GM23248 (cell line): Measurements from ENCODE around the gene SLC25A33. TPM values are rescaled to one million over a fixed set of nuclear protein-coding genes. Genes with fewer than 3 reads are reported as not detected.

Experiments
- DNase-seq: peaks from one replicate; pipeline ENCODE4 v3.0.0-alpha.2; 2015
- H2AFZ ChIP-seq: fragments of 200-600 bp; sonication (generic); 2 replicates; pipeline ENCODE4 v1.6.1; 2016; ENCODE audit warnings: antibody characterized with exemption
- H3F3A ChIP-seq: fragments of 200-600 bp; sonication (generic); 2 replicates; pipeline ENCODE4 v1.6.1; 2016; ENCODE audit warnings: mild to moderate bottlenecking, antibody characterized with exemption, mixed run types; ENCODE audit not compliant: insufficient read depth
- H3K27ac ChIP-seq: fragments of 200-600 bp; sonication (generic); 2 replicates; pipeline ENCODE4 v1.5.1; 2016; ENCODE audit warnings: mild to moderate bottlenecking
- H3K27me3 ChIP-seq: fragments of 200-600 bp; sonication (generic); replicated peaks from 2 replicates; pipeline ENCODE4 v1.6.1; 2016; ENCODE audit warnings: mild to moderate bottlenecking; ENCODE audit not compliant: insufficient read depth
- H3K36me3 ChIP-seq: fragments of 200-600 bp; sonication (generic); 2 replicates; pipeline ENCODE4 v1.6.1; 2016; ENCODE audit warnings: low read depth, mild to moderate bottlenecking
- H3K4me1 ChIP-seq: fragments of 200-600 bp; sonication (generic); 2 replicates; pipeline ENCODE4 v1.6.1; 2016; ENCODE audit warnings: mild to moderate bottlenecking; ENCODE audit not compliant: insufficient read depth
- H3K4me2 ChIP-seq: fragments of 200-600 bp; sonication (generic); one replicate; pipeline ENCODE4 v1.6.1; 2016; ENCODE audit warnings: mild to moderate bottlenecking; ENCODE audit not compliant: unreplicated experiment
- H3K4me3 ChIP-seq: fragments of 200-600 bp; sonication (generic); 2 replicates; pipeline ENCODE4 v1.5.1; 2016; ENCODE audit warnings: mild to moderate bottlenecking
- H3K79me2 ChIP-seq: fragments of 200-600 bp; sonication (generic); 2 replicates; pipeline ENCODE4 v1.6.1; 2016; ENCODE audit warnings: mild to moderate bottlenecking; ENCODE audit not compliant: insufficient read depth
- H3K9ac ChIP-seq: fragments of 200-600 bp; sonication (generic); 2 replicates; pipeline ENCODE4 v1.6.1; 2016; ENCODE audit warnings: mild to moderate bottlenecking
- H3K9me2 ChIP-seq: fragments of 200-600 bp; sonication (generic); 2 replicates; pipeline ENCODE4 v1.6.1; 2016; ENCODE audit warnings: mixed run types, mild to moderate bottlenecking, moderate library complexity; ENCODE audit not compliant: insufficient read depth
- H3K9me3 ChIP-seq: fragments of 200-600 bp; sonication (generic); one replicate; pipeline ENCODE4 v1.6.1; 2017; ENCODE audit warnings: low read depth
- H4K20me1 ChIP-seq: fragments of 200-600 bp; sonication (generic); 2 replicates; pipeline ENCODE4 v1.6.0; 2016; ENCODE audit not compliant: insufficient read depth
- EZH2 ChIP-seq: fragments of 200-600 bp; sonication (generic); IDR thresholded peaks from 2 replicates; pipeline ENCODE4 v1.6.1; 2018; ENCODE audit warnings: antibody characterized with exemption, mild to moderate bottlenecking; ENCODE audit not compliant: insufficient read depth, poor library complexity, severe bottlenecking
- EZH2phosphoT487 ChIP-seq: fragments of 200-600 bp; sonication (generic); IDR thresholded peaks from 2 replicates; pipeline ENCODE4 v1.6.1; 2018; ENCODE audit warnings: antibody characterized with exemption, moderate library complexity, mild to moderate bottlenecking, low read depth; ENCODE audit not compliant: insufficient read depth
- WGBS, 2 experiments: methylation state at CpG; one replicate each; pipeline ENCODE4 v1.1.6; 2015 to 2017; ENCODE audit warnings: low lambda C conversion rate in 2 of 2, low coverage in 1 of 2; ENCODE audit errors: missing lambda C conversion rate in 2 of 2; 5-methylcytosine and 5-hydroxymethylcytosine counted together
- in situ Hi-C: fragments of 300-500 bp; cut with MboI; formaldehyde crosslinking; loops from 2 replicates; pipeline ENCODE4 v1.15.0; 2020
- polyA plus RNA-seq: library from polyadenylated mRNA; unstranded; fragments of >200 nt; fragmentation: Nextera tagmentation; extraction: Ambion mirVana; gene quantifications from 2 replicates; pipeline ENCODE4 v1.2.1, GENCODE V29; 2016
- total RNA-seq: library from RNA; depleted of rRNA; stranded (reverse); fragments of >200 nt; shearing (Covaris generic); gene quantifications from 2 replicates; pipeline ENCODE4 v1.2.3, GENCODE V29; 2014; rRNA removed

Gene SLC25A33
- total and polyA plus RNA-seq, 2 experiments from 2014 or later = 4.2 to 5.8 TPM

GRCh38 chr1:9633493-9633892 is 94.2 kb downstream of the SLC25A33 start:
- H4K20me1 ChIP-seq = no peaks in the 10 kb centered on the region
- no peaks in the 10 kb centered on the region for H3K36me3 ChIP-seq
- no peak overlapping the region for H3K27ac ChIP-seq
- H3K4me1 ChIP-seq = no peaks in the 10 kb centered on the region
- H3K4me2 ChIP-seq = no peak overlapping the region
- DNase-seq = no peak
- in situ Hi-C loops = loop anchor here (10.0 kb wide), 1 partner anchor 231 kb away; no protein-coding TSS in a partner anchor
- H3K79me2 ChIP-seq = no peaks in the 10 kb centered on the region
- TF ChIP-seq EZH2phosphoT487 (no peak), EZH2 (no peak)
- H3F3A ChIP-seq = no peaks in the 10 kb centered on the region
- H3K27me3 ChIP-seq = no peaks in the 10 kb centered on the region
- no peaks in the 10 kb centered on the region for H3K9me2 ChIP-seq
- no peaks in the 10 kb centered on the region for H3K9me3 ChIP-seq
- no peak overlapping the region for H2AFZ ChIP-seq
- 76 to 79% methylated on average over 6 of the region's 6 CpGs for WGBS, 2 experiments
- H3K9ac ChIP-seq = no peak overlapping the region
- no peak overlapping the region for H3K4me3 ChIP-seq

GRCh38 chr1:9634582-9634981 is 95.3 kb downstream of the SLC25A33 start:
- Histone ChIP-seq H3K36me3 (no peaks in the 10 kb centered on the region), H3K27ac (no peak overlapping the region), H3K27me3 (0 out of 2 replicates have a peak, but pooled peaks cover under 1% of the 10 kb centered on the region), H3K4me3 (no peak overlapping the region), H4K20me1 (no peaks in the 10 kb centered on the region), H3K79me2 (no peaks in the 10 kb centered on the region), H3F3A (no peaks in the 10 kb centered on the region), H3K4me2 (no peak overlapping the region), H3K4me1 (no peaks in the 10 kb centered on the region), H3K9me3 (no peaks in the 10 kb centered on the region), H3K9me2 (no peaks in the 10 kb centered on the region), H3K9ac (no peak overlapping the region), H2AFZ (no peak overlapping the region)
- 57 to 66% methylated on average over 2 of the region's 2 CpGs for WGBS, 2 experiments
- TF ChIP-seq EZH2 = no peak
- TF ChIP-seq EZH2phosphoT487 = no peak
- DNase-seq = no peak
- in situ Hi-C loops = loop anchor here (10.0 kb wide), 1 partner anchor 230 kb away; no protein-coding TSS in a partner anchor

Other genes with a start within 250 kb of the SLC25A33 start
- 13.5 and 22.7 TPM in 2 replicates for gene SPSB1, start 246.6 kb upstream of the SLC25A33 start, total RNA-seq
- gene SPSB1, start 246.6 kb upstream of the SLC25A33 start, polyA plus RNA-seq = 13.5 and 13.6 TPM in 2 replicates
- gene TMEM201, start 49.4 kb downstream of the SLC25A33 start, total RNA-seq = 4.7 and 5.7 TPM in 2 replicates
- gene TMEM201, start 49.4 kb downstream of the SLC25A33 start, polyA plus RNA-seq = 6.7 and 7.2 TPM in 2 replicates
- 7.1 and 8.0 TPM in 2 replicates for gene PIK3CD, start 112.3 kb downstream of the SLC25A33 start, total RNA-seq
- gene PIK3CD, start 112.3 kb downstream of the SLC25A33 start, polyA plus RNA-seq = 3.3 and 3.5 TPM in 2 replicates